AG09309 (cell line): ENCODE data around the gene PKN3.

Source experiments
- DNase-seq: peaks from one replicate; pipeline ENCODE4 v3.0.0-alpha.2; 2010; ENCODE audit warnings: low read depth
- H3K4me3 ChIP-seq: 2 replicates; pipeline ENCODE4 v1.5.1; 2011; ENCODE audit warnings: mild to moderate bottlenecking, low read depth, low read length, moderate library complexity; ENCODE audit not compliant: control insufficient read depth
- TF ChIP-seq, protein P1 (sequence below): IDR thresholded peaks from 2 replicates; pipeline ENCODE4 v1.5.1; 2011; ENCODE audit warnings: mild to moderate bottlenecking, low read depth, low read length, inconsistent platforms; ENCODE audit not compliant: insufficient read depth, control insufficient read depth; ENCODE audit errors: missing control alignments

The PKN3 gene

DNA sequence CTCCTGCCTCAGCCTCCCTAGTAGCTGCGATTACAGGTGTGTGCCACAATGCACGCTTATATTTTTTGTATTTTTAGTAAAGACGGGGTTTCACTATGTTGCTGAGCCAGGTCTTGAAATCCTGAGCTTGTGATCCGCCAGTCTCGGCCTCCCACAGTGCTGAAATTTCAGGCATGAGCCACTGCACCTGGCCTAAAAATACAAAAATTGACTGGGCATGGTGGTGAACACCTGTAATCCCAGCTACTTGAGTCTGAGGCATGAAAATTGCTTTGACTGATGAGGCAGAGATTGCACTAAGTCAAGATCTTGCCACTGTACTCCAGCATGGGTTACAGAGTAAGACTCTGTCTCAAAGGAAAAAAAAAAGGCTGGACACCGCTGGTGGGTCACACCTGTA is 32.5 kb upstream of the PKN3 start:
- DNase-seq, result no peak
- TF ChIP-seq, protein P1, sequence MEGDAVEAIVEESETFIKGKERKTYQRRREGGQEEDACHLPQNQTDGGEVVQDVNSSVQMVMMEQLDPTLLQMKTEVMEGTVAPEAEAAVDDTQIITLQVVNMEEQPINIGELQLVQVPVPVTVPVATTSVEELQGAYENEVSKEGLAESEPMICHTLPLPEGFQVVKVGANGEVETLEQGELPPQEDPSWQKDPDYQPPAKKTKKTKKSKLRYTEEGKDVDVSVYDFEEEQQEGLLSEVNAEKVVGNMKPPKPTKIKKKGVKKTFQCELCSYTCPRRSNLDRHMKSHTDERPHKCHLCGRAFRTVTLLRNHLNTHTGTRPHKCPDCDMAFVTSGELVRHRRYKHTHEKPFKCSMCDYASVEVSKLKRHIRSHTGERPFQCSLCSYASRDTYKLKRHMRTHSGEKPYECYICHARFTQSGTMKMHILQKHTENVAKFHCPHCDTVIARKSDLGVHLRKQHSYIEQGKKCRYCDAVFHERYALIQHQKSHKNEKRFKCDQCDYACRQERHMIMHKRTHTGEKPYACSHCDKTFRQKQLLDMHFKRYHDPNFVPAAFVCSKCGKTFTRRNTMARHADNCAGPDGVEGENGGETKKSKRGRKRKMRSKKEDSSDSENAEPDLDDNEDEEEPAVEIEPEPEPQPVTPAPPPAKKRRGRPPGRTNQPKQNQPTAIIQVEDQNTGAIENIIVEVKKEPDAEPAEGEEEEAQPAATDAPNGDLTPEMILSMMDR, result no peak
- no peak overlapping the region for H3K4me3 ChIP-seq

DNA sequence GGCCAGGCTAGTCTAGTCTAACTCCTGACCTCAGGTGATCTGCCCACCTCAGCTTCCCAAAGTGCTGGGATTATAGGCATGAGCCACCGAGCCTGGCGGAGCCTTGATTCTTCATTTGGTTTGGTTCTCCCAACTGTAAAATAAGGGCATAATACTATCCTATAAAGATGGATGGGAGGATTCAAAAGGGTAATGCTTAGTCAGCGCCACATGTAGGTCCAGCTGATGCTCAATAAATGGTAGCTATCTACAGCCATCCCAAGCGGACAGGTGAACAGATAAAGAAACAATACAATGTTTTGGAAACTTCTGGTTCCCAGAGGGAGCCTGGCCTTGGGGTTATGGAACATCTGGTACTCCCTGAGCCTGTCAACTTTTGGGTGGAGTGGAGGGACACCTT is 26.9 kb upstream of the PKN3 start:
- H3K4me3 ChIP-seq, result no peak overlapping the region
- TF ChIP-seq, protein P1, result no peak
- DNase-seq, result no peak

DNA sequence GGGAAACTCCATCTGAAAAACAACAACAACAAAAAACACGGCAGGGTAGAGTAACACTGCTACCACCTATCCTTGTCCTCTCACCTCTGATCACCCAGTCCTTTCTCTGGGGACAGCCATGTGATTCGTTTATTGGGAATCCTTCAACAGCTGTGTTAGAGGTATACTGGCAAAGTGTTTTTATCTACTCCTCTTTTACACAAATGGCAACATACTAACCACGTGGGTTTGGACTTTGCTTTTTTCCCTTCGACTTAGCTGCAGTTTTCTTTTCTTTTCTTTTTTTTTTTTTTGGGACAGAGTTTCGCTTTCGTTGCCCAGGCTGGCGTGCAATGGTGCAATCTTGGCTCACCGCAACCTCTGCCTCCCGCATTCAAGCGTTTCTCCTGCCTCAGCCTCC is 24.5 kb upstream of the PKN3 start:
- no peak for DNase-seq
- no peak overlapping the region for H3K4me3 ChIP-seq
- TF ChIP-seq, protein P1, result no peak

DNA sequence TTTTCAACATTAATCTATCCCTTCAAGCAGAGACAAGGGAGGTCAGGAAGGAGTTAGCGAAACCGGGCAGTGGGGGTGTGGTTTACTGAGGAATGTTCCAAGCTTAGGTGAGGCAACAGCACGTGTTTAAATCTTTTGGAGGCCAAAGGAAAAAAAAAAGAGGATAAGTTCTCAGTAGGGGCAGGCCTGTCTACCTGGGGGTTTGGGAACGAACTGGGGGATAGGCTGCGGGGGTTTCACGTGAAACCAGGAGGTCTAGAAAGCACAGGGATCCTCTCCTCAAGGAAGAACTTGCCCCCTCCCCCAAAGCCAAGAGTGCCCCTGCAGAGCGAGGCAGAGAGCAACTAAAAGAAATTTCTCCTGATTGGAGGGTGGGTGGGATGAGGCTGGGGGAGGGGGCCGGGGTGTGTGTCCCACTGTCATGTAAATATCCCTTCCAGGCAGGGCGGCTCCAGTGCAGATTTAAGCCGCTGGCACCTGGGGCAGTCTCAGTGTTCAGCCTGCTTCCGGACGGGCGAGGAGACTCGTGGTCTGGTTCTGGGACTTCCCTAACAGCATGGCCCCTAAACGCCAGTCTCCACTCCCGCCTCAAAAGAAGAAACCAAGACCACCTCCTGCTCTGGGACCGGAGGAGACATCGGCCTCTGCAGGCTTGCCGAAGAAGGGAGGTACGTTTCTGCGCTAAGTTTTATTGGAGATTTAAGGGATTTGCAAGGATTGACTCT is 18.8 kb upstream of the PKN3 start:
- no peak for DNase-seq
- peak overlapping the region; percentile 68 for H3K4me3 ChIP-seq
- TF ChIP-seq, protein P1, result no peak

- no peak for DNase-seq
- H3K4me3 ChIP-seq, result peak overlapping the region; percentile 68
- TF ChIP-seq, protein P1, result no peak
These were observed 18.3 kb upstream of the PKN3 start for GRCh38 chr9:128684065-128684324.

DNA sequence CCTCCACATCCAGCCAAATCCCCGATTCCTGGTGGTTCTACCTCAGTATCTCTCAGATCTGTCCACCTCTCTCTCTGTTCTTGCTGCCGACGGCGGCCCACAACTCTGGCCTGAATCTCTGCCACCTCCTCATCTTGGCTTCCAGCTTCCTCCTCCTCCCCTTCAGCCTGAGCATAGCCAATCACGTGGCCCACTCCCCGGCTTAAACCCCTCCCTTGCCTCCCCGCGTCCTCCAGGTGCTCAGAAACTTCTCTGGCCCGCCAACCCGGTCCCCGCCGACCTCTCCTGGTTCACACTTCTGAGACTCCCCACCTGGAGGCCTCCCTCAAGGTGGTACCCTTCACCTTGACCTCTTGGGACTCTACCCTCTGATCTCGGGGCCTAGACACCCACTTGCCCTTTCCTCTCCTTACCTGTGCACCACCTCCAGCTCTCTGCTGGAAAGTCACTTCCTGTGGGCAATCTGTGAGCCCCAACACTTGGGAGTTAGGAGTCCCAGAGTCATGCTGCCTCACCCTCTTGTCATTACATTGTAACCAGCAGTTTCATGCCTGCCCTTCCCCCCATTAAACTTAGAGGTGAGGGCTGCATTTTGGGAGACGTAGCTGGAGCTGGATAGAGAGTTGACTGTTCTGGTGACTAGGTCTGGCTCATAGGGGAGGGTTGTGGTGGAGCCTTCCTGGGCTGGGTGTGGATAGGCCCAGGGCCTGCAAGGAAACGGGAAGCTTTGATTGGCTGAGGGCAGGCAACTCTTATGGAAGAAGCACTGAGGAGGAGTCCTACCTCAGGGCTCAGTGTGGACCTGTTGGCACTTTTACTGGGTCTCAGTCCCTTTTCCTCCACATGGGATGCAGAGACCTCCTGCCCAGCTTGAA is 17.7 kb upstream of the PKN3 start:
- H3K4me3 ChIP-seq, result peak overlapping the region; percentile 68
- TF ChIP-seq, protein P1, result no peak
- DNase-seq, result no peak
